Nephron progenitor cell (in vitro differentiated cells): ENCODE measurements around the gene STYK1.

Experiments
- DNase-seq: peaks from one replicate; pipeline ENCODE4 v3.0.0; 2021
- H3K27ac Mint-ChIP-seq: 2 replicates; pipeline ENCODE4 v1.8.0; 2021; ENCODE audit warnings: mild to moderate bottlenecking, moderate library complexity, mixed read lengths
- H3K27me3 Mint-ChIP-seq: 2 replicates; pipeline ENCODE4 v1.8.0; 2021; ENCODE audit warnings: mild to moderate bottlenecking, low read depth, mixed read lengths; ENCODE audit not compliant: poor library complexity
- H3K36me3 Mint-ChIP-seq: 2 replicates; pipeline ENCODE4 v1.8.0; 2021; ENCODE audit warnings: low read depth, mixed read lengths
- H3K4me1 Mint-ChIP-seq: 2 replicates; pipeline ENCODE4 v1.8.0; 2021; ENCODE audit warnings: mixed read lengths
- H3K4me3 Mint-ChIP-seq: 2 replicates; pipeline ENCODE4 v1.8.0; 2021; ENCODE audit warnings: mild to moderate bottlenecking, moderate library complexity, mixed read lengths
- H3K9me3 Mint-ChIP-seq: 2 replicates; pipeline ENCODE4 v1.8.0; 2021; ENCODE audit warnings: mild to moderate bottlenecking, moderate library complexity, mixed read lengths
- TF ChIP-seq, protein P1 (sequence below): fragments of 200-600 bp; sonication (generic); IDR thresholded peaks from 2 replicates; pipeline ENCODE4 v1.5.0; 2021; ENCODE audit warnings: antibody characterized with exemption

The STYK1 gene

DNA sequence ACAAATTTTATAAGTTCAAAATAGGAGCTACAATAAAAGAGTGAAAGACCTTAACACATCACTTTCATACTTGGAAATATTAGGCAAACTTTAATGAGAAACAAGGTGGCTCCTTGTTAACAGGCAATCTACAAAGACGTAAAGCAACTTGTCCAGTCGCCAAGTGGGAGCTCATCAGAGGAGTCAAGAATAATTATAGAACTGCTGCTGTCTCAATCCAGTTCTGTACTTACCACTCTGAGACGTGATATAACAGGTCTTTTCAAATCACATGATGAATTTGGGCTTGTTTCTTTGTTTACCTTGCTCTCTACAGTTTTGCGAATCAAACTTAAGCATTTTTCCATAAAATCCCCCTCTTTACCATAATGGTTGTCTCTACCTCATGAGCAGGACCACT, 45.6 kb upstream of the STYK1 start:
- TF ChIP-seq, protein P1, sequence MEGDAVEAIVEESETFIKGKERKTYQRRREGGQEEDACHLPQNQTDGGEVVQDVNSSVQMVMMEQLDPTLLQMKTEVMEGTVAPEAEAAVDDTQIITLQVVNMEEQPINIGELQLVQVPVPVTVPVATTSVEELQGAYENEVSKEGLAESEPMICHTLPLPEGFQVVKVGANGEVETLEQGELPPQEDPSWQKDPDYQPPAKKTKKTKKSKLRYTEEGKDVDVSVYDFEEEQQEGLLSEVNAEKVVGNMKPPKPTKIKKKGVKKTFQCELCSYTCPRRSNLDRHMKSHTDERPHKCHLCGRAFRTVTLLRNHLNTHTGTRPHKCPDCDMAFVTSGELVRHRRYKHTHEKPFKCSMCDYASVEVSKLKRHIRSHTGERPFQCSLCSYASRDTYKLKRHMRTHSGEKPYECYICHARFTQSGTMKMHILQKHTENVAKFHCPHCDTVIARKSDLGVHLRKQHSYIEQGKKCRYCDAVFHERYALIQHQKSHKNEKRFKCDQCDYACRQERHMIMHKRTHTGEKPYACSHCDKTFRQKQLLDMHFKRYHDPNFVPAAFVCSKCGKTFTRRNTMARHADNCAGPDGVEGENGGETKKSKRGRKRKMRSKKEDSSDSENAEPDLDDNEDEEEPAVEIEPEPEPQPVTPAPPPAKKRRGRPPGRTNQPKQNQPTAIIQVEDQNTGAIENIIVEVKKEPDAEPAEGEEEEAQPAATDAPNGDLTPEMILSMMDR, result no peak
- peaks cover 14% of the 10 kb centered on the region for H3K36me3 Mint-ChIP-seq
- H3K27ac Mint-ChIP-seq, result peak overlapping the region; percentile 26
- peak overlapping the region; percentile 95 for H3K4me3 Mint-ChIP-seq
- H3K27me3 Mint-ChIP-seq, result peaks cover 3% of the 10 kb centered on the region
- no peaks in the 10 kb centered on the region for H3K9me3 Mint-ChIP-seq
- H3K4me1 Mint-ChIP-seq, result peaks cover 81% of the 10 kb centered on the region
- no peak for DNase-seq

- H3K4me3 Mint-ChIP-seq, result peak overlapping the region; percentile 95
- H3K27ac Mint-ChIP-seq, result peak overlapping the region; percentile 98
- no peak for DNase-seq
- H3K9me3 Mint-ChIP-seq, result no peaks in the 10 kb centered on the region
- TF ChIP-seq, protein P1, result no peak
- peaks cover 23% of the 10 kb centered on the region for H3K36me3 Mint-ChIP-seq
- H3K4me1 Mint-ChIP-seq, result peaks cover 70% of the 10 kb centered on the region
- H3K27me3 Mint-ChIP-seq, result peaks cover 3% of the 10 kb centered on the region
Measured at GRCh38 chr12:10718279-10718821, 44.5 kb upstream of the STYK1 start.

DNA sequence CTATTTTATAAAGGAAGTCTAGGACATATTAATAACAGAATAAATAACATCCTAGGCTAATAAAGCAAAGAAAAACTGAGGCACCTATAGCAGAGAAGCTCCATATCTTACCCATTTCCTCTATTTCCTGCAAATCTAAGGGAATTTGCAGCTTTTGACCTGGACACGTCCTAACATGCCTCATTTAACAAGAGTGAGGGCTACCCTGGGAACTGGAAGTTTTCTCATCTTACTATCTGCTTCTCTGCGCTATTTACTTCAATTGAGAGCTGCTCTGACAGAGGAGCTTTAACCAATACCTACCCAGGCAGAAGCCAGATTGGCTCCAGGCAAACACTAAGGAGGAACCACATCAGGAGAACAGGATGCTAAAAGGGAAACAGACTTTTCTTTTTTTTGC, 43.6 kb upstream of the STYK1 start:
- Mint-ChIP-seq H3K9me3 (no peaks in the 10 kb centered on the region), H3K36me3 (peaks cover 33% of the 10 kb centered on the region), H3K4me3 (peak overlapping the region; percentile 95), H3K27ac (peak overlapping the region; percentile 94), H3K4me1 (peaks cover 70% of the 10 kb centered on the region), H3K27me3 (peaks cover 2% of the 10 kb centered on the region)
- TF ChIP-seq, protein P1, result no peak
- peak; percentile 6 for DNase-seq

DNA sequence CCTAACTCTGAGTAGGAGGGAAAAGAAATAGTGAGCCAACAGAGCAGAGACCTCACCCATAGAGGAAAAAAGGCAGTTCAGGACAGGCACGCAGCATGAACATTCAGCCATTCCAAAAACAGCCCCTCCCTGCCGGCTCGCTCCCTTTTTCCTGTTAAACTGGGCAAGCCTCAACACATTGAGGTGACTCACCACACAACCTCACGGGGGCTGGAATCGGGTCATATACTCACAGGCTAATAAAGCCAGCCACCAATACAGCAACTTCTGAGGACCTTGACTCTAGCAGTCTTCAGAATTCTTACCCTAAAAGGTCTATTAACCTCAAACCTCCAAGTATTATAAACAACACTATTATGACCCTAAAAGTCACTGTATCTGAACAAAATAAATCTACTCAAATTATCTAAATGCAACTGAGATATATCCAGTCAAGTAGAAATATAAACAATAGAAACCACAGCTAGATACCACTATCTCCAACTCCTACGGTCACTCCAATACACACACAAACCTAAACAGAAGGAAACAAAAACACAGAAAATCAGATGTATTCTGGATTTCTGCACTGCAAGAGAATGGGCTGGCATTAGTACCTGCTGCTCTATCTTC, 43.0 kb upstream of the STYK1 start:
- Mint-ChIP-seq H3K9me3 (no peaks in the 10 kb centered on the region), H3K27me3 (no peaks in the 10 kb centered on the region), H3K4me1 (peaks cover 64% of the 10 kb centered on the region), H3K4me3 (peak overlapping the region; percentile 95), H3K36me3 (peaks cover 37% of the 10 kb centered on the region), H3K27ac (peak overlapping the region; percentile 94)
- peak; percentile 29 for DNase-seq
- TF ChIP-seq, protein P1, result no peak

DNA sequence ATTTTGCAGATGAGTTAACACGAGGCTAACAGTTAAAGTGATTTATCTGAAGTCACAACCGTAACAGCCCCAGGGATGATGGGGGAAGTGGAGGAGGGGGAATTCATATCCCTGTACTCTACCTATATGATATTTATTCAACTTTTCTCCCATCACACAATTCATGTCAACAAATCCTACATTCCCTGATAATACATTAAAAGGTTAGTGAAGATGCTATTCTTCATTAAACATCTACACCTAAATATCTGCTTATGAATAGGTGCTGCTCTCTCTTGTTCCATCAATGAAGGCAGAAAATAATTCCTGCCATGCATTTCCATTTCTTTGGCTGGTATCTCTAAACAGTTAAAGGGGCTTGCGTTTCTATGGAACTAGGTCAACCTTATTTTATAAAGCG, 42.4 kb upstream of the STYK1 start:
- TF ChIP-seq, protein P1, result no peak
- Mint-ChIP-seq H3K27ac (peak overlapping the region; percentile 94), H3K36me3 (peaks cover 43% of the 10 kb centered on the region), H3K9me3 (no peaks in the 10 kb centered on the region), H3K4me3 (peak overlapping the region; percentile 95), H3K4me1 (peaks cover 60% of the 10 kb centered on the region), H3K27me3 (no peaks in the 10 kb centered on the region)
- DNase-seq, result no peak

- H3K27ac Mint-ChIP-seq, result peak overlapping the region; percentile 1
- no peak overlapping the region for H3K4me3 Mint-ChIP-seq
- no peaks in the 10 kb centered on the region for H3K27me3 Mint-ChIP-seq
- H3K9me3 Mint-ChIP-seq, result no peaks in the 10 kb centered on the region
- H3K36me3 Mint-ChIP-seq, result peaks cover 45% of the 10 kb centered on the region
- TF ChIP-seq, protein P1, result no peak
- peaks cover 53% of the 10 kb centered on the region for H3K4me1 Mint-ChIP-seq
- DNase-seq, result no peak
Measured at GRCh38 chr12:10715491-10715890, 41.6 kb upstream of the STYK1 start.
